HG02623 (cell line): Measurements from ENCODE around the gene NALF2.

ENCODE experiments used
- ATAC-seq: cut with Tn5 transposase; IDR thresholded peaks from one replicate; pipeline ENCODE4 v1.9.1; 2021; ENCODE audit warnings: moderate library complexity; ENCODE audit not compliant: unreplicated experiment

The NALF2 gene

GRCh38 chrX:69503782-69504625 is at the start of gene NALF2:
TSS of gene NALF2 (plus strand) at chrX:69504326. CDS start at chrX:69505283, 957 bp downstream.
- ATAC-seq = no peak

- ATAC-seq = no peak
Measured at GRCh38 chrX:69457756-69458155, 46.4 kb upstream of the NALF2 start.

- no peak for ATAC-seq
Measured at GRCh38 chrX:69466546-69466945, 37.6 kb upstream of the NALF2 start.

- no peak for ATAC-seq
Measured at GRCh38 chrX:69469975-69470374, 34.2 kb upstream of the NALF2 start.

GRCh38 chrX:69489625-69490024 is 14.5 kb upstream of the NALF2 start:
- ATAC-seq = no peak

GRCh38 chrX:69493193-69493592 is 10.9 kb upstream of the NALF2 start:
- ATAC-seq = no peak

GRCh38 chrX:69493766-69494165 is 10.4 kb upstream of the NALF2 start:
- no peak for ATAC-seq

- no peak for ATAC-seq
Measured at GRCh38 chrX:69496183-69496582, 7.9 kb upstream of the NALF2 start.

- ATAC-seq = no peak
Measured at GRCh38 chrX:69501429-69501828, 2.7 kb upstream of the NALF2 start.

- no peak for ATAC-seq
Measured at GRCh38 chrX:69503228-69503781, 821 bp upstream of the NALF2 start.

- ATAC-seq = no peak
Measured at GRCh38 chrX:69504626-69505612, 793 bp downstream of the NALF2 start.

- no peak for ATAC-seq
Measured at GRCh38 chrX:69505772-69506616, 1.9 kb downstream of the NALF2 start.

GRCh38 chrX:69506617-69507499 is 2.7 kb downstream of the NALF2 start:
- ATAC-seq = no peak

GRCh38 chrX:69507500-69507789 is 3.3 kb downstream of the NALF2 start:
- ATAC-seq = no peak

GRCh38 chrX:69508610-69509009 is 4.5 kb downstream of the NALF2 start:
- ATAC-seq = no peak

GRCh38 chrX:69510137-69510715 is 6.1 kb downstream of the NALF2 start:
- no peak for ATAC-seq

GRCh38 chrX:69510914-69511513 is 6.9 kb downstream of the NALF2 start:
- no peak for ATAC-seq

GRCh38 chrX:69522052-69522451 is 17.9 kb downstream of the NALF2 start:
- ATAC-seq = no peak

- ATAC-seq = no peak
Measured at GRCh38 chrX:69523314-69523713, 19.2 kb downstream of the NALF2 start.
